Heart right ventricle (tissue), 16 donors: ENCODE results near the gene CBLC. TPM values are rescaled to one million over a fixed set of nuclear protein-coding genes. Genes with fewer than 3 reads are reported as not detected.

Experiments
- ATAC-seq, 8 donors: fragments of 200-7000 bp; cut with Tn5 transposase; one replicate each; pipeline ENCODE4 v1.9.1; 2020; ENCODE audit warnings: mild to moderate bottlenecking in 8 of 8, moderate library complexity in 8 of 8, moderate number of reproducible peaks in 1 of 8
- DNase-seq, 2 donors: peaks; one replicate each; pipeline ENCODE4 v3.0.0-alpha.2; 2020
- H3K27ac ChIP-seq, 10 donors: fragments of 200-600 bp; sonication (generic) in 2 of 10; one replicate each; pipeline versions ENCODE4 v1.5.0 to v1.8.0; 2020 to 2022; ENCODE audit warnings: mild to moderate bottlenecking in 3 of 10
- H3K27me3 ChIP-seq, 7 donors: fragments of 200-600 bp; one replicate each; pipeline ENCODE4 v1.8.0; 2021 to 2022; ENCODE audit warnings: mild to moderate bottlenecking in 2 of 7
- H3K36me3 ChIP-seq, 9 donors: fragments of 200-600 bp; sonication (generic) in 1 of 9; one replicate each; pipeline versions ENCODE4 v1.5.0 to v1.8.0; 2020 to 2022; ENCODE audit warnings: mild to moderate bottlenecking in 2 of 9
- H3K4me1 ChIP-seq, 9 donors: fragments of 200-600 bp; sonication (generic) in 1 of 9; one replicate each; pipeline versions ENCODE4 v1.5.0 to v1.8.0; 2020 to 2022; ENCODE audit warnings: mild to moderate bottlenecking in 4 of 9
- H3K4me3 ChIP-seq, 10 donors: fragments of 200-600 bp; sonication (generic) in 2 of 10; one replicate each; pipeline versions ENCODE4 v1.5.0 to v1.8.0; 2020 to 2022; ENCODE audit warnings: mild to moderate bottlenecking in 7 of 10, moderate library complexity in 2 of 10
- H3K9me3 ChIP-seq, 11 donors: fragments of 200-600 bp in 10 of 11; sonication (generic) in 2 of 11; one replicate each; pipeline versions ENCODE4 v1.5.0 to v1.8.0; 2013 to 2022; ENCODE audit warnings: mild to moderate bottlenecking in 2 of 11, control low read depth in 1 of 11, moderate library complexity in 1 of 11
- CTCF ChIP-seq, 9 donors: fragments of 200-600 bp; sonication (generic) in 2 of 9; IDR thresholded peaks; one replicate each; pipeline versions ENCODE4 v1.5.0 to v1.8.0; 2021 to 2022; ENCODE audit warnings: antibody characterized with exemption in 9 of 9, mild to moderate bottlenecking in 5 of 9, moderate library complexity in 1 of 9
- WGBS, 2 donors: extraction: QIAGEN DNeasy Blood & Tissue Kit; methylation state at CpG; one replicate each; pipeline ENCODE4 v1.1.7; 2013; ENCODE audit warnings: inconsistent platforms in 1 of 2; 5-methylcytosine and 5-hydroxymethylcytosine counted together
- intact Hi-C, 10 donors: fragments of 100-400 bp; cut with DNase I; formaldehyde crosslinking; loops; one replicate each; pipeline versions ENCODE4 v1.11.1 to v1.14.2; 2022
- polyA plus RNA-seq, 2 donors: library from polyadenylated mRNA; stranded (reverse); fragments of 200-250 nt; gene quantifications; one replicate each; pipeline ENCODE4 v1.2.3, GENCODE V29; 2013
- total RNA-seq, 10 donors: library from RNA; stranded (reverse); fragmentation: NEBNext Ultra II Directional in 3 of 10; extraction: Animal tissue kit (Norgen Biotek cat#: 25700) in 3 of 10; gene quantifications; one replicate each; pipeline versions ENCODE4 v1.2.1 to v1.2.4, GENCODE V29; 2021 to 2023
- donor health status: Arrhythmogenic right ventricular cardiomyopathy.
- donor health status: ischemic (EF 13 %, LVEDD 7.1; RV severe dilation, severe dysfunction).
- donor health status: healthy with polysubstance abuse.
- donor health status: DM: no; HTN: yes; CAD: no.
- donor health status: DM: no; HTN: no; CAD: no.
- donor health status: ischemic (EF 25% LVEDD 6.9; RV normal size, moderate dysfunction).
- donor health status: ischemic (EF 25% LVEDD 5.7; RV mildly dilated, moderate dysfunction).
- donor health status: healthy.
- donor health status: DM: yes; HTN: yes; CAD: no.
- donor health status: Ischemic cardiomyopathy.
- donor health status: ischemic (EF 35%, LVEDD 5.7; RV mildly dilated, moderate dysfunction).
- donor health status: nonischemic (EF 11% LVEDD 7.7; RV severe dilation, severe dysfunction).
- donor health status: DM: yes; HTN: yes; CAD: no.
- donor health status: PGD.
- donor health status: ischemic (EF 29% LVEDD 5.4; RV normal size, mild dysfunction).
- donor health status: nonischemic (EF 23%, LVEDD 6.1; RV moderate dilation, normal function).

The CBLC gene
- total and polyA plus RNA-seq, 12 donors: 0.38 TPM; not detected in 11

- Histone ChIP-seq H3K27me3 (no peaks in the 10 kb centered on the region), H3K9me3 (no peaks in the 10 kb centered on the region), H3K4me3 (peak overlapping the region in 9 of 10 donors; percentile 19 to 92 (median 57)), H3K36me3 (peaks cover 0 to 87% (median 15%) of the 10 kb centered on the region in 9 donors), H3K27ac (peak overlapping the region; percentile 82 to 100 (median 94)), H3K4me1 (peaks cover 23 to 89% (median 80%) of the 10 kb centered on the region in 9 donors)
- ATAC-seq (no peak), DNase-seq (no peak)
- intact Hi-C loops: loop anchor here in 4 of 10 donors (5.0 kb wide), 1 partner anchor 32 kb away; no protein-coding TSS in a partner anchor
- no peak for TF ChIP-seq CTCF (IDR thresholded peaks at IDR 0.05)
- WGBS, 2 donors: 34 to 43% methylated on average over 11 of the region's 11 CpGs
Observed at GRCh38 chr19:44754750-44755080, 23.0 kb upstream of the CBLC start.

DNA sequence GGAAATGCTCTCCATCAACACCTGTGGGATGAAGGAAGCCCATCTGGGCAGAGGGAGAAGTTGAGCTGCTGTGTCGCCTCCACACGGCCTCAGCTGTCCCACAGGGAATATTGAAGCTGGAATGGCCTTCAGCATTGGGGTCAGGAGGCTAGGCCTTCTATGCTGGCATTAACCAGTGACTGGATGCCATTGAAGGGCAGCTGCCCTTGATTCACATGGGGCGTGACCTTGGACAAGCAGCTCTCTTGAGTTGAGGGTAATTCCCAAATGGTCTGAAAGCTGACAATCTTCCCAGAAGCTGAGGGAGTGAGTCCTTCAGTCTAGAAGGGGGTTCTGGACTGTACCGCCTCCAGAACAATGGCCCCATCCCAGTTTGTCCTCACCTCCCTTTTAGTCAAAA is 22.5 kb upstream of the CBLC start:
- peaks cover 21 to 84% (median 79%) of the 10 kb centered on the region in 9 donors for H3K4me1 ChIP-seq
- H3K27me3 ChIP-seq: no peaks in the 10 kb centered on the region
- peaks cover 0 to 87% (median 16%) of the 10 kb centered on the region in 9 donors for H3K36me3 ChIP-seq
- no peak for TF ChIP-seq CTCF (IDR thresholded peaks at IDR 0.05)
- H3K9me3 ChIP-seq: no peaks in the 10 kb centered on the region
- H3K4me3 ChIP-seq: peak overlapping the region in 7 of 10 donors; percentile 19 to 92 (median 58)
- 60 to 65% methylated on average over 4 of the region's 4 CpGs for WGBS, 2 donors
- intact Hi-C loops: loop anchor here in 4 of 10 donors (5.0 kb wide), 1 partner anchor 33 kb away; no protein-coding TSS in a partner anchor
- peak overlapping the region; percentile 82 to 100 (median 94) for H3K27ac ChIP-seq
- no peak for ATAC-seq
- no peak for DNase-seq

GRCh38 chr19:44756089-44756562 is 21.6 kb upstream of the CBLC start:
- no peak for ATAC-seq
- H3K4me1 ChIP-seq: peaks cover 21 to 83% (median 70%) of the 10 kb centered on the region in 9 donors
- H3K36me3 ChIP-seq: peaks cover 0 to 87% (median 16%) of the 10 kb centered on the region in 9 donors

More at GRCh38 chr19:44756089-44756562, 21.6 kb upstream of the CBLC start:
- H3K4me3 ChIP-seq: no peak overlapping the region
- 86 to 88% methylated on average over 7 of the region's 7 CpGs for WGBS, 2 donors
- TF ChIP-seq CTCF (IDR thresholded peaks at IDR 0.05): no peak
- H3K9me3 ChIP-seq: no peaks in the 10 kb centered on the region
- intact Hi-C loops: loop anchor here in 4 of 10 donors (5.0 kb wide), 1 partner anchor 34 kb away; no protein-coding TSS in a partner anchor
- DNase-seq: peak in 1 of 2 donors; percentile 14
- peak overlapping the region in 9 of 10 donors; percentile 86 to 100 (median 95) for H3K27ac ChIP-seq
- no peaks in the 10 kb centered on the region for H3K27me3 ChIP-seq
